WTC11 (cell line): ENCODE results near the gene WDR87. TPM values are rescaled to one million over a fixed set of nuclear protein-coding genes. Genes with fewer than 3 reads are reported as not detected.

Experiments
- ATAC-seq: fragments of 200-7000 bp; cut with Tn5 transposase; 2 replicates; pipeline ENCODE4 v1.10.0; 2021; ENCODE audit warnings: mild to moderate bottlenecking, moderate library complexity
- CTCF ChIA-PET: fragments of 300-600 bp; sonication (Branson Sonifier 250); formaldehyde crosslinking; loops from one replicate; lab custom pipeline; 2021; ENCODE audit warnings: antibody characterized with exemption; lab: Charles Lee
- POLR2A ChIA-PET: fragments of 350-600 bp; sonication (Branson Sonifier 250); formaldehyde crosslinking; loops from one replicate; lab custom pipeline; 2021; ENCODE audit warnings: antibody characterized with exemption; lab: Charles Lee
- DNase-seq: peaks from one replicate; pipeline ENCODE4 v3.0.0; 2021; ENCODE audit warnings: low spot score
- H3K27ac Mint-ChIP-seq: 2 replicates; pipeline ENCODE4 v1.8.0; 2021; ENCODE audit warnings: mixed read lengths
- H3K27me3 Mint-ChIP-seq: 2 replicates; pipeline ENCODE4 v1.8.0; 2021; ENCODE audit warnings: low read depth, mild to moderate bottlenecking, moderate library complexity, mixed read lengths
- H3K36me3 Mint-ChIP-seq: 2 replicates; pipeline ENCODE4 v1.8.0; 2021; ENCODE audit warnings: mixed read lengths
- H3K4me1 Mint-ChIP-seq: 2 replicates; pipeline ENCODE4 v1.8.0; 2022; ENCODE audit warnings: mixed read lengths
- H3K4me3 Mint-ChIP-seq: 2 replicates; pipeline ENCODE4 v1.8.0; 2021; ENCODE audit warnings: mild to moderate bottlenecking, moderate library complexity, mixed read lengths
- H3K9me3 Mint-ChIP-seq: 2 replicates; pipeline ENCODE4 v1.8.0; 2021; ENCODE audit warnings: mixed read lengths
- ARID4B ChIP-seq: sonication (generic); formaldehyde crosslinking; IDR thresholded peaks from 2 replicates; pipeline ENCODE4 v1.8.0; 2023; ENCODE audit warnings: missing genetic modification reagents, mild to moderate bottlenecking, borderline replicate concordance
- ATF2 ChIP-seq: sonication (generic); formaldehyde crosslinking; IDR thresholded peaks from 2 replicates; pipeline ENCODE4 v1.8.1; 2022; ENCODE audit warnings: low read depth, missing genetic modification reagents, borderline replicate concordance
- FOXK1 ChIP-seq: sonication (generic); formaldehyde crosslinking; IDR thresholded peaks from 2 replicates; pipeline ENCODE4 v1.8.0; 2022; ENCODE audit warnings: mild to moderate bottlenecking, moderate library complexity, missing genetic modification reagents
- GTF2I ChIP-seq: fragments of 250-450 bp; sonication (Bioruptor Pico); conservative IDR thresholded peaks from 2 replicates; pipeline ENCODE4 v1.4.0; 2021; ENCODE audit warnings: mild to moderate bottlenecking
- HMGXB4 ChIP-seq: sonication (generic); formaldehyde crosslinking; IDR thresholded peaks from 2 replicates; pipeline ENCODE4 v1.8.1; 2023; ENCODE audit warnings: mild to moderate bottlenecking, moderate library complexity, missing genetic modification reagents
- JAZF1 ChIP-seq: fragments of 250-450 bp; sonication (Bioruptor Pico); IDR thresholded peaks from 2 replicates; pipeline ENCODE4 v1.9.0; 2021; ENCODE audit warnings: moderate library complexity, mild to moderate bottlenecking, inconsistent platforms
- NFE2L1 ChIP-seq: sonication (generic); formaldehyde crosslinking; IDR thresholded peaks from 2 replicates; pipeline ENCODE4 v1.8.1; 2023; ENCODE audit warnings: missing genetic modification reagents
- NFYB ChIP-seq: sonication (generic); formaldehyde crosslinking; conservative IDR thresholded peaks from 2 replicates; pipeline ENCODE4 v1.8.0; 2022; ENCODE audit warnings: low read depth, missing genetic modification reagents
- OVOL2 ChIP-seq: fragments of 250-450 bp; sonication (Bioruptor Pico); IDR thresholded peaks from 2 replicates; pipeline ENCODE4 v1.9.0; 2021; ENCODE audit warnings: mild to moderate bottlenecking, borderline replicate concordance
- SOX15 ChIP-seq: fragments of 250-450 bp; sonication (Bioruptor Pico); IDR thresholded peaks from 2 replicates; pipeline ENCODE4 v1.9.0; 2021; ENCODE audit warnings: mild to moderate bottlenecking
- SP1 ChIP-seq: sonication (generic); formaldehyde crosslinking; conservative IDR thresholded peaks from 2 replicates; pipeline ENCODE4 v1.8.1; 2022; ENCODE audit warnings: missing genetic modification reagents
- TCF7 ChIP-seq: sonication (generic); formaldehyde crosslinking; IDR thresholded peaks from 2 replicates; pipeline ENCODE4 v1.8.0; 2022; ENCODE audit warnings: mild to moderate bottlenecking, low read depth, missing genetic modification reagents, moderate library complexity
- ZMAT4 ChIP-seq: fragments of 250-450 bp; sonication (Bioruptor Pico); IDR thresholded peaks from 2 replicates; pipeline ENCODE4 v1.9.0; 2021; ENCODE audit warnings: mild to moderate bottlenecking
- ZNF138 ChIP-seq: sonication (generic); formaldehyde crosslinking; conservative IDR thresholded peaks from 2 replicates; pipeline ENCODE4 v1.8.1; 2022; ENCODE audit warnings: mild to moderate bottlenecking, moderate library complexity, missing genetic modification reagents
- ZNF263 ChIP-seq: sonication (generic); formaldehyde crosslinking; IDR thresholded peaks from 2 replicates; pipeline ENCODE4 v1.8.1; 2022; ENCODE audit warnings: low read depth, mild to moderate bottlenecking, moderate library complexity, missing genetic modification reagents
- ZNF281 ChIP-seq: sonication (generic); formaldehyde crosslinking; IDR thresholded peaks from 2 replicates; pipeline ENCODE4 v1.8.0; 2023; ENCODE audit warnings: mild to moderate bottlenecking, missing genetic modification reagents
- ZNF425 ChIP-seq: fragments of 250-450 bp; sonication (Bioruptor Pico); conservative IDR thresholded peaks from 2 replicates; pipeline ENCODE4 v1.9.0; 2021; ENCODE audit warnings: mild to moderate bottlenecking
- ZNF671 ChIP-seq: fragments of 250-450 bp; sonication (Bioruptor Pico); IDR thresholded peaks from 2 replicates; pipeline ENCODE4 v1.8.0; 2021; ENCODE audit warnings: mild to moderate bottlenecking
- total RNA-seq: library from RNA; stranded (reverse); gene quantifications from 3 replicates; pipeline ENCODE4 v1.2.3, GENCODE V29; 2021

Gene WDR87
- total RNA-seq, 1 experiment from 2014 or later, result not detected

- H3K9me3 Mint-ChIP-seq, result no peaks in the 10 kb centered on the region
- ChIA-PET POLR2A (interaction anchor here (0.6 kb wide), 2 partner anchors 44 to 72 kb away, joined by 3 read pairs; partner anchors contain the start of gene SIPA1L3), CTCF (interaction anchor here (0.9 kb wide), 1 partner anchor 145 kb away, joined by 3 read pairs; no protein-coding TSS in a partner anchor)
- TF ChIP-seq SOX15 (CRISPR knock-in tag) (no peak), FOXK1 (CRISPR knock-in tag) (no peak), ZNF281 (no peak), ZNF263 (CRISPR knock-in tag) (no peak), HMGXB4 (CRISPR knock-in tag) (no peak), ARID4B (CRISPR knock-in tag) (no peak), NFE2L1 (CRISPR knock-in tag) (no peak), NFYB (CRISPR knock-in tag) (no peak), ZNF138 (CRISPR knock-in tag) (no peak), GTF2I (CRISPR knock-in tag) (no peak), ZNF671 (CRISPR knock-in tag) (no peak), ZNF425 (CRISPR knock-in tag) (no peak), ZMAT4 (CRISPR knock-in tag) (no peak), SP1 (CRISPR knock-in tag) (no peak), TCF7 (CRISPR knock-in tag) (no peak), OVOL2 (no peak), JAZF1 (CRISPR knock-in tag) (no peak), ATF2 (no peak)
- H3K4me1 Mint-ChIP-seq, result peaks cover 40% of the 10 kb centered on the region
- H3K27ac Mint-ChIP-seq, result peak overlapping the region; percentile 48
- ATAC-seq, result peak; percentile 37; the same call in 1 of the 2 replicates
- no peaks in the 10 kb centered on the region for H3K36me3 Mint-ChIP-seq
- no peak overlapping the region for H3K4me3 Mint-ChIP-seq
- DNase-seq, result no peak
- no peaks in the 10 kb centered on the region for H3K27me3 Mint-ChIP-seq
Observed at GRCh38 chr19:37950471-37951175, 44.2 kb upstream of the WDR87 start.
